Astrocyte (in vitro differentiated cells and primary cell): ENCODE measurements around the gene CSKMT. TPM values are rescaled to one million over a fixed set of nuclear protein-coding genes. Genes with fewer than 3 reads are reported as not detected.
"Not testable (repeated sequence)": the region's sequence is repeated elsewhere in the genome, so short reads cannot be mapped to it uniquely, and the experiment has no call there.

Experiments used
- DNase-seq: peaks from one replicate; pipeline ENCODE4 v3.0.0-alpha.2; 2010; ENCODE audit warnings: low read depth
- FAIRE-seq: peaks from 2 replicates; lab custom pipeline; 2011; peaks lifted over from hg19 to GRCh38; lab: Jason Lieb, UNC
- H2AFZ ChIP-seq: 2 replicates; pipeline ENCODE4 v1.6.0; 2012; ENCODE audit warnings: low read depth, low read length, inconsistent platforms
- H3K27ac ChIP-seq: 2 replicates; pipeline ENCODE4 v1.5.1; 2011; ENCODE audit warnings: low read depth, low read length, inconsistent platforms
- H3K27me3 ChIP-seq: 2 replicates; pipeline ENCODE4 v1.6.0; 2011; ENCODE audit warnings: low read length, inconsistent platforms; ENCODE audit not compliant: insufficient read depth
- H3K36me3 ChIP-seq: 2 replicates; pipeline ENCODE4 v1.5.1; 2011; ENCODE audit warnings: low read length, inconsistent platforms; ENCODE audit not compliant: insufficient read depth
- H3K4me1 ChIP-seq: 2 replicates; pipeline ENCODE4 v1.5.1; 2011; ENCODE audit warnings: low read length, inconsistent platforms; ENCODE audit not compliant: insufficient read depth
- H3K4me2 ChIP-seq: 2 replicates; pipeline ENCODE4 v1.6.0; 2012; ENCODE audit warnings: low read length, inconsistent platforms
- H3K4me3 ChIP-seq: 2 replicates; pipeline ENCODE4 v1.5.1; 2011; ENCODE audit warnings: low read depth, mild to moderate bottlenecking, low read length, inconsistent platforms; ENCODE audit not compliant: insufficient read depth
- H3K79me2 ChIP-seq: 2 replicates; pipeline ENCODE4 v1.6.0; 2012; ENCODE audit warnings: mild to moderate bottlenecking, low read length, inconsistent platforms; ENCODE audit not compliant: insufficient read depth
- H3K9ac ChIP-seq: 2 replicates; pipeline ENCODE4 v1.6.0; 2012; ENCODE audit warnings: mild to moderate bottlenecking, low read length, inconsistent platforms
- H3K9me3 ChIP-seq: 2 replicates; pipeline ENCODE4 v1.5.1; 2012; ENCODE audit warnings: low read depth, mild to moderate bottlenecking, low read length, inconsistent platforms; ENCODE audit not compliant: insufficient read depth
- H4K20me1 ChIP-seq: 2 replicates; pipeline ENCODE4 v1.6.0; 2012; ENCODE audit warnings: low read length, inconsistent platforms; ENCODE audit not compliant: insufficient read depth
- H3K27ac Mint-ChIP-seq: one replicate; pipeline ENCODE4 v1.8.0; 2021; ENCODE audit warnings: mild to moderate bottlenecking, mixed read lengths; ENCODE audit not compliant: unreplicated experiment
- H3K27me3 Mint-ChIP-seq: one replicate; pipeline ENCODE4 v1.8.0; 2021; ENCODE audit warnings: low read depth, mixed read lengths; ENCODE audit not compliant: unreplicated experiment
- H3K36me3 Mint-ChIP-seq: one replicate; pipeline ENCODE4 v1.8.0; 2021; ENCODE audit warnings: low read depth, mixed read lengths; ENCODE audit not compliant: unreplicated experiment
- H3K4me1 Mint-ChIP-seq: one replicate; pipeline ENCODE4 v1.8.0; 2021; ENCODE audit warnings: low read depth, mixed read lengths; ENCODE audit not compliant: unreplicated experiment
- H3K4me3 Mint-ChIP-seq: one replicate; pipeline ENCODE4 v1.8.0; 2021; ENCODE audit warnings: mild to moderate bottlenecking, moderate library complexity, mixed read lengths; ENCODE audit not compliant: unreplicated experiment
- H3K9me3 Mint-ChIP-seq: one replicate; pipeline ENCODE4 v1.8.0; 2021; ENCODE audit warnings: mild to moderate bottlenecking, mixed read lengths; ENCODE audit not compliant: unreplicated experiment
- EZH2 ChIP-seq: IDR thresholded peaks from 2 replicates; pipeline ENCODE4 v1.6.1; 2012; ENCODE audit warnings: mild to moderate bottlenecking, low read length, inconsistent platforms; ENCODE audit not compliant: insufficient read depth
- total RNA-seq: library from RNA; stranded (reverse); gene quantifications from 2 replicates; pipeline ENCODE4 v1.2.1, GENCODE V29; 2021
- TF ChIP-seq, protein P1 (sequence below): IDR thresholded peaks from 2 replicates; pipeline ENCODE4 v1.5.1; 2011; ENCODE audit warnings: low read depth, mild to moderate bottlenecking, inconsistent platforms, low read length, moderate library complexity; ENCODE audit not compliant: insufficient read depth

The CSKMT gene
- total RNA-seq, 1 donor from 2014 or later = 23.3 TPM

DNA sequence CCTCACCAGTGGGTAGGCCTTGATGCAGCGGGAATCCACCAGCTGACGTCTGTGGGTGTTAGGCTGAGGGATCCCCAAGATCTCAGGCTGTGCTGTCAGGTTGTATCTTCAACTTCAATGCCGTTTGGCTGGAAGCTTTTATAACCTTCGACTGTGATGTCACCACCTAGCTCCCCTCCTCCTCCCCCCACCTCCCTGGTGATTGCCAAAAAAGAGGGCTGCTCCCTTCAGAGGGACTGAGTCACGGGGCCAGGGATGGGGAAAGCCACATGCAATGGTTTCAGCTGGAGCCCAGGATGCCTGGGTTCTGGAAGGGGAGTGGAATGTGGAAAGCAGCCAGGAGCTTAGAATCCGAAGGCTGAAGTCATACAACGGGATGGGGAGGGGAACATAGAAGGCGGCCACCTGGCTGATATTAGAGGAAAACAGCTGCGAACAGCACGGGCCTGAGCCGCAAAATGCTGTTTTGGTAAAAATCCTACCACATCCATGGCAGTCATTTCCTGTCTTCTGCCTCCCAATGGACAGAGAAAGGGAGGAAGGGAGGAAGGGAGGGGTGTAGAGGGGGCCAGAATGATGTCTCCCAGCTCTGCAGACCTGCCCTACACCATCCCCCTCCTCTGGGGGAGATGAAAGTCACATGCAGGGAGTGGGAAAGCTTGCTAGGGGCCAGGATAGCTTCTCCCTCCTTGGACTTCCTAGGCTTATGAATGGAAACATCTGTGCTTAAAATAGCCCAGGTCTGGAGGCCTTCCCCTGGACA is 24.5 kb downstream of the CSKMT start, which contains the start of gene LRRN4CL:
Gene LRRN4CL, minus strand, starts transcription at position 110 of the 763 bp plus-strand sequence. CDS start 1,022 bp downstream, outside the sequence.
- no peaks in the 10 kb centered on the region for H3K9me3 Mint-ChIP-seq
- no peak within 1 kb of the TSS for H3K4me3 ChIP-seq
- FAIRE-seq (peak; percentile 32), DNase-seq (peak; percentile 88)
- peak within 1 kb of the TSS; percentile 17 for H3K4me3 Mint-ChIP-seq
- peaks cover 13% of the 10 kb centered on the region for H3K4me1 Mint-ChIP-seq
- peak within 1 kb of the TSS; percentile 73 for H2AFZ ChIP-seq
- H3K36me3 Mint-ChIP-seq = peaks cover 6% of the 10 kb centered on the region
- H3K79me2 ChIP-seq = no peaks in the 10 kb centered on the region
- TF ChIP-seq EZH2 = no peak
- TF ChIP-seq, protein P1, sequence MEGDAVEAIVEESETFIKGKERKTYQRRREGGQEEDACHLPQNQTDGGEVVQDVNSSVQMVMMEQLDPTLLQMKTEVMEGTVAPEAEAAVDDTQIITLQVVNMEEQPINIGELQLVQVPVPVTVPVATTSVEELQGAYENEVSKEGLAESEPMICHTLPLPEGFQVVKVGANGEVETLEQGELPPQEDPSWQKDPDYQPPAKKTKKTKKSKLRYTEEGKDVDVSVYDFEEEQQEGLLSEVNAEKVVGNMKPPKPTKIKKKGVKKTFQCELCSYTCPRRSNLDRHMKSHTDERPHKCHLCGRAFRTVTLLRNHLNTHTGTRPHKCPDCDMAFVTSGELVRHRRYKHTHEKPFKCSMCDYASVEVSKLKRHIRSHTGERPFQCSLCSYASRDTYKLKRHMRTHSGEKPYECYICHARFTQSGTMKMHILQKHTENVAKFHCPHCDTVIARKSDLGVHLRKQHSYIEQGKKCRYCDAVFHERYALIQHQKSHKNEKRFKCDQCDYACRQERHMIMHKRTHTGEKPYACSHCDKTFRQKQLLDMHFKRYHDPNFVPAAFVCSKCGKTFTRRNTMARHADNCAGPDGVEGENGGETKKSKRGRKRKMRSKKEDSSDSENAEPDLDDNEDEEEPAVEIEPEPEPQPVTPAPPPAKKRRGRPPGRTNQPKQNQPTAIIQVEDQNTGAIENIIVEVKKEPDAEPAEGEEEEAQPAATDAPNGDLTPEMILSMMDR = no peak
- H3K27me3 ChIP-seq = peaks cover 3% of the 10 kb centered on the region
- H3K27ac ChIP-seq = peak within 1 kb of the TSS; percentile 19
- peaks cover 14% of the 10 kb centered on the region for H3K36me3 ChIP-seq
- H3K4me2 ChIP-seq = peak within 1 kb of the TSS; percentile 73
- H4K20me1 ChIP-seq = no peaks in the 10 kb centered on the region
- H3K9ac ChIP-seq = peak within 1 kb of the TSS; percentile 14
- H3K9me3 ChIP-seq = no peaks in the 10 kb centered on the region
- H3K4me1 ChIP-seq = peaks cover 13% of the 10 kb centered on the region
- H3K27me3 Mint-ChIP-seq = no peaks in the 10 kb centered on the region
- H3K27ac Mint-ChIP-seq = peak within 1 kb of the TSS; percentile 69

DNA sequence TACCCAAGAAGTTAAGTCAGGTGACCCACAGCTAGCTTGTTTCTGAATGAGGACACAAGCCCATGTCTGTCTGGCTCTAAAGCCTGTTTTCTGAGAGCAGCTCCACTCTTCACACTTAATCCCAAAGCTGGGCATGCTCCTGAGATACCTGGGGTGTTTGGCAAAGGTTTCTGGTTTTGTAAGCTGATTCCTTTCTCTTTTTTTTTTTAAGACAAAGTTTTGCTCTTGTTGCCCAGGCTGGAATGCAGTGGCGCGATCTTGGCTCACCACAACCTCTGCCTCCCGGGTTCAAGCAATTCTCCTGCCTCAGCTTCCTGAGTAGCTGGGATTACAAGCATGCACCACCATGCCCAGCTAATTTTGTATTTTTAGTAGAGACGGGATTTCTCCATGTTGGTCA is 28.5 kb downstream of the CSKMT start:
- H3K27me3 ChIP-seq, H3K9ac ChIP-seq, H3K4me3 Mint-ChIP-seq, H3K9me3 ChIP-seq, H3K27ac Mint-ChIP-seq, H4K20me1 ChIP-seq, H2AFZ ChIP-seq, FAIRE-seq, DNase-seq, H3K4me3 ChIP-seq, H3K9me3 Mint-ChIP-seq, H3K27ac ChIP-seq, H3K79me2 ChIP-seq, H3K4me2 ChIP-seq, H3K27me3 Mint-ChIP-seq: not testable (repeated sequence)
- peaks cover 13% of the 10 kb centered on the region for H3K4me1 ChIP-seq
- H3K36me3 ChIP-seq = peaks cover 14% of the 10 kb centered on the region
- peaks cover 10% of the 10 kb centered on the region for H3K36me3 Mint-ChIP-seq
- H3K4me1 Mint-ChIP-seq = peaks cover 11% of the 10 kb centered on the region

DNA sequence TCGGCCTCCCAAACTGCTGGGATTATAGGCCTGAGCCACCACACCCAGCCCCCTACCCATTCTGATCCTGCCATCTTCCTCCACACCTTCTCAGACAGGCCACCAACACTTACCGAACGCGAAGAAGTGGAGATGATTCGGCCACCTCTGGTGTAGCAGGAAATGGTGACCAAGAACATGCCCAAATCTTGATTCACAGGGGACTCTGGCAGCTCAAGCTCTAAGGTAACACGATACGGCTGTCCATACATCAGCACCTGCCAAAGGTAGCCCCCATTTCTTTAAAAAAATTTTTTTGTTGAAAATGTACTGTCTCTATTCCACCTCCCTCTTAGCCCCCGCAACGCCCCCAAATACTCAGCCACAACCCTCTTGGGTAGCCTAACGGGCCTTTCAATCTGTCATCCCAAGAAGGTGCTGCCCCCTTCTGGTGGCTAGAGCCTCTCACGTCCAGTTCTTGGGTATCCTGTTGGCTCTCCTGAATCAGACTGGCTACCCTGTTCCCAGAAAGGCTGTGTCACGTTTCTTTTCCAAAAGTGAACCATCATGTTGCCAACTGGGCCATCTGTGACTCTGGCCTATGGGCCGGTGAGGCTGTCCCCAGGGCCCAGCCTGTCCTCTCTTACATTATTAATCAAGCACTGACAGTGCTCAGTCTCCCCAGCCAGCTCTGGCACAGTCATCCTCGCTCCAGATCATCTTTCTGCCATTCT is 29.5 kb downstream of the CSKMT start:
- no peaks in the 10 kb centered on the region for H4K20me1 ChIP-seq
- no peak overlapping the region for H2AFZ ChIP-seq
- H3K27ac Mint-ChIP-seq = peak overlapping the region; percentile 59
- peaks cover 5% of the 10 kb centered on the region for H3K4me1 ChIP-seq
- TF ChIP-seq, protein P1 = peak; percentile 86
- no peak for TF ChIP-seq EZH2
- H3K4me3 ChIP-seq = no peak overlapping the region
- no peak overlapping the region for H3K4me2 ChIP-seq
- no peak for FAIRE-seq
- no peaks in the 10 kb centered on the region for H3K27me3 Mint-ChIP-seq
- peaks cover 5% of the 10 kb centered on the region for H3K4me1 Mint-ChIP-seq
- peaks cover 14% of the 10 kb centered on the region for H3K36me3 ChIP-seq
- no peaks in the 10 kb centered on the region for H3K27me3 ChIP-seq
- no peak overlapping the region for H3K27ac ChIP-seq
- no peak overlapping the region for H3K4me3 Mint-ChIP-seq
- no peaks in the 10 kb centered on the region for H3K9me3 Mint-ChIP-seq
- no peaks in the 10 kb centered on the region for H3K79me2 ChIP-seq
- DNase-seq = peak; percentile 55
- H3K9ac ChIP-seq = no peak overlapping the region
- no peaks in the 10 kb centered on the region for H3K9me3 ChIP-seq
- peaks cover 10% of the 10 kb centered on the region for H3K36me3 Mint-ChIP-seq
